Tibial artery (tissue), 4 donors: ENCODE results near the gene GPR35.
"Not testable (repeated sequence)": the region's sequence is repeated elsewhere in the genome, so short reads cannot be mapped to it uniquely, and the experiment has no call there.

Experiments used
- DNase-seq, 2 donors: peaks; one replicate each; pipeline ENCODE4 v3.0.0-alpha.2; 2019
- H3K27ac ChIP-seq, 2 donors: fragments of 200-600 bp; sonication (generic) in 1 of 2; 1 replicate in 1 of 2; 2 replicates in 1 of 2; pipeline ENCODE4 v1.5.1; 2018 to 2019; ENCODE audit warnings: mild to moderate bottlenecking in 1 of 2
- H3K27me3 ChIP-seq, 2 donors: fragments of 200-600 bp; sonication (generic) in 1 of 2; one replicate each; pipeline versions ENCODE4 v1.5.1 to v1.6.0; 2016 to 2019
- H3K36me3 ChIP-seq, 3 donors: fragments of 200-600 bp; sonication (generic) in 2 of 3; one replicate each; pipeline ENCODE4 v1.5.1; 2016 to 2019; ENCODE audit warnings: mild to moderate bottlenecking in 2 of 3
- H3K4me1 ChIP-seq, 4 donors: fragments of 200-600 bp; sonication (generic) in 2 of 4; 1 replicate in 3 of 4; 2 replicates in 1 of 4; pipeline ENCODE4 v1.5.1; 2016 to 2019
- H3K4me3 ChIP-seq, 2 donors: fragments of 200-600 bp; sonication (generic) in 1 of 2; 1 replicate in 1 of 2; 2 replicates in 1 of 2; pipeline ENCODE4 v1.5.1; 2018 to 2019; ENCODE audit warnings: mild to moderate bottlenecking in 2 of 2
- H3K9me3 ChIP-seq, 3 donors: fragments of 200-600 bp; sonication (generic) in 1 of 3; one replicate each; pipeline ENCODE4 v1.5.1; 2016 to 2019
- intact Hi-C: fragments of 100-400 bp; cut with DNase I; formaldehyde crosslinking; loops from one replicate; pipeline ENCODE4 v1.15.0; 2023; ENCODE audit warnings: low total_unique reads
- TF ChIP-seq, protein P1 (sequence below), 2 experiments: fragments of 200-600 bp in 1 of 2; fragments of 450-650 bp in 1 of 2; IDR thresholded peaks; one replicate each; pipeline ENCODE4 v1.5.1; 2017 to 2019; ENCODE audit warnings: antibody characterized with exemption in 2 of 2, mild to moderate bottlenecking in 1 of 2, moderate library complexity in 1 of 2

The GPR35 gene

DNA sequence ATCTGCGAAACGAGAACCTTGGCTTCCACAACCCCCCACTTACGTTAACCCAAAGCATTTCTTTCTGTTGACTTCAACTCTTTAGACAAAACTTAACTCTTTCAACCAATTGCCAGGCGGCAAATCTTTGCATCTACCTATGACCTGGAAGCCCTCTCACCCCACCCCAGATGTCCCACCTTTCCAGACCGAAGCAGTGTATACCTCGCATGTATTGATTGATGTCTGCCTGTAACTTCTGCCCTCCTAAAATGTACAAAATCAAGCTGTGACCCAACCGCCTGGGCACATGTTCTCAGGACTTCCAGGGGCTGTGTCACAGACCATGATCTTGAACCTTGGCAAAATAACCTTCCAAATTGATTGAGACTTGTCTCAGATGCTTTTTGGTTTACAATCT is 45.1 kb downstream of the GPR35 start:
- no peak for DNase-seq
- H3K27ac ChIP-seq = no peak overlapping the region
- peaks cover 0 to 2% (median under 1%) of the 10 kb centered on the region in 3 donors for H3K9me3 ChIP-seq
- H3K4me1 ChIP-seq = peaks cover 0 to 7% (median 0%) of the 10 kb centered on the region in 4 donors
- no peaks in the 10 kb centered on the region for H3K36me3 ChIP-seq
- H3K4me3 ChIP-seq = no peak overlapping the region
- intact Hi-C loops = no loop called here
- TF ChIP-seq, protein P1, sequence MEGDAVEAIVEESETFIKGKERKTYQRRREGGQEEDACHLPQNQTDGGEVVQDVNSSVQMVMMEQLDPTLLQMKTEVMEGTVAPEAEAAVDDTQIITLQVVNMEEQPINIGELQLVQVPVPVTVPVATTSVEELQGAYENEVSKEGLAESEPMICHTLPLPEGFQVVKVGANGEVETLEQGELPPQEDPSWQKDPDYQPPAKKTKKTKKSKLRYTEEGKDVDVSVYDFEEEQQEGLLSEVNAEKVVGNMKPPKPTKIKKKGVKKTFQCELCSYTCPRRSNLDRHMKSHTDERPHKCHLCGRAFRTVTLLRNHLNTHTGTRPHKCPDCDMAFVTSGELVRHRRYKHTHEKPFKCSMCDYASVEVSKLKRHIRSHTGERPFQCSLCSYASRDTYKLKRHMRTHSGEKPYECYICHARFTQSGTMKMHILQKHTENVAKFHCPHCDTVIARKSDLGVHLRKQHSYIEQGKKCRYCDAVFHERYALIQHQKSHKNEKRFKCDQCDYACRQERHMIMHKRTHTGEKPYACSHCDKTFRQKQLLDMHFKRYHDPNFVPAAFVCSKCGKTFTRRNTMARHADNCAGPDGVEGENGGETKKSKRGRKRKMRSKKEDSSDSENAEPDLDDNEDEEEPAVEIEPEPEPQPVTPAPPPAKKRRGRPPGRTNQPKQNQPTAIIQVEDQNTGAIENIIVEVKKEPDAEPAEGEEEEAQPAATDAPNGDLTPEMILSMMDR (IDR thresholded peaks at IDR 0.05) = no peak
- peaks cover 0 to 26% of the 10 kb centered on the region in 2 donors for H3K27me3 ChIP-seq

DNA sequence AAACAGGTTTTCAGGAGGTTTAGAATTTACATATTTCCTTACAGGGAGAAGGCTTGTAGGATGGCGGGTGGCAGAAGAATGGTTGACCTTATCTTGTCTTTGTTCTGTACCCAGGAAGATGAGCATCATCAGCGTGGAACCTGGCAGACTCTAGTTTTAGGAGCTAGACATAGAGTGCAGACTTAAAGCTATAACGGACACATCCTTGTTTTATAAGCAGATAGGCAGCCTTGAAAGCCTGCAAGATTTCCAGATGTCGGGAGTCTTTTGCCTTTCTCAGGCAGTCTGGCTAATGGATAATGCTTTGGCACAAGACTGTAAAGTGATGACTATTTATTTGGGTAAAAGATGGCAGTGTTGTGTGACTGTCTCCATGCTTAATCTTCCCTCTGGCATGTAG is 45.7 kb downstream of the GPR35 start:
- H3K27ac ChIP-seq = no peak overlapping the region
- peaks cover 0 to 25% of the 10 kb centered on the region in 2 donors for H3K27me3 ChIP-seq
- DNase-seq = no peak
- no peak overlapping the region for H3K4me3 ChIP-seq
- peaks cover 0 to 7% (median 0%) of the 10 kb centered on the region in 4 donors for H3K4me1 ChIP-seq
- TF ChIP-seq, protein P1 (IDR thresholded peaks at IDR 0.05) = no peak
- no peaks in the 10 kb centered on the region for H3K36me3 ChIP-seq
- intact Hi-C loops = no loop called here
- H3K9me3 ChIP-seq = no peaks in the 10 kb centered on the region

DNA sequence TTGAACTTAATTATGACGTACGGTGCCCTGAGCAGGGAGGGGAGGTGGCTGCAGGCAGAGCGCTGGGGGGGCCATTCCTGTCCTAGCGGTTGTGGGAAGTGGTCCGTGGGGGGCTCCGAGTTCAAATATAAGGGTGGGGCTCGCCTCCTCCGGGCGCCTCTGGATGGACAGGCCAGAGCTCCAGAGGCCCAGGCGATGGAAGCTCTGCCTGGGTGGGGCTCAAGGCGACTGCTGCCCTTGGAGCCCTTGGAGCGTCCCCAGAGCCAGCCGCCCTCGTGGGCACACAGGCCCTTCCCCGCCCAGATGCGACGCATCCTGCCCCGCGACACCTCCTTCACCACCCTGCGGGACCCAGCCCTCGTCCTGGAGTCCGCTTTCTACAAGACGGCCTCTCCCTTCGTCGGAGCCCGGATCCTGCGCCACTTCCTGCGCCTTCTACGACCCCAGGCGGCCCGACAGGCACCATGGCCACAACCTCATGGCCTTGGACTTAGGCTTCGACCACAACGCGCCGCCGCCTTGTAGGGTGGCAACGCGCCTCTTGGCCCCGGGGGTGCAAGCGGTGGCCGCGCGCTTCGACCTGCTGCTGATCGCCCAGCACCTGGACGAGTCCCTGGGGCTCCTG is 46.9 kb downstream of the GPR35 start:
- H3K4me3 ChIP-seq = no peak overlapping the region
- no peaks in the 10 kb centered on the region for H3K36me3 ChIP-seq
- TF ChIP-seq, protein P1 (IDR thresholded peaks at IDR 0.05) = no peak
- no peaks in the 10 kb centered on the region for H3K9me3 ChIP-seq
- peaks cover 0 to 25% of the 10 kb centered on the region in 2 donors for H3K27me3 ChIP-seq
- intact Hi-C loops = no loop called here
- no peak overlapping the region for H3K27ac ChIP-seq
- no peak for DNase-seq
- peaks cover 0 to 7% (median 0%) of the 10 kb centered on the region in 4 donors for H3K4me1 ChIP-seq

- H3K27me3 ChIP-seq = peaks cover 0 to 25% of the 10 kb centered on the region in 2 donors
- H3K36me3 ChIP-seq = no peaks in the 10 kb centered on the region
- no peak for DNase-seq
- H3K9me3 ChIP-seq = no peaks in the 10 kb centered on the region
- H3K27ac ChIP-seq = no peak overlapping the region
- TF ChIP-seq, protein P1 (IDR thresholded peaks at IDR 0.05) = no peak
- intact Hi-C loops = no loop called here
- H3K4me3 ChIP-seq = no peak overlapping the region
- peaks cover 0 to 7% (median 0%) of the 10 kb centered on the region in 4 donors for H3K4me1 ChIP-seq
These were observed 47.5 kb downstream of the GPR35 start for GRCh38 chr2:240672701-240673190.

GRCh38 chr2:240674461-240675184 is 49.3 kb downstream of the GPR35 start:
- peaks cover 0 to 25% of the 10 kb centered on the region in 2 donors for H3K27me3 ChIP-seq
- DNase-seq, H3K4me1 ChIP-seq, H3K27ac ChIP-seq, H3K4me3 ChIP-seq, intact Hi-C loops, H3K9me3 ChIP-seq, H3K36me3 ChIP-seq: not testable (repeated sequence)

GRCh38 chr2:240675345-240675744 is 50.1 kb downstream of the GPR35 start:
- H3K36me3 ChIP-seq, H3K4me1 ChIP-seq, DNase-seq, H3K27ac ChIP-seq, H3K4me3 ChIP-seq, intact Hi-C loops, H3K9me3 ChIP-seq: not testable (repeated sequence)
- H3K27me3 ChIP-seq = peaks cover 0 to 23% of the 10 kb centered on the region in 2 donors

- H3K4me1 ChIP-seq, H3K4me3 ChIP-seq, H3K27ac ChIP-seq, H3K9me3 ChIP-seq, H3K27me3 ChIP-seq, intact Hi-C loops, H3K36me3 ChIP-seq, DNase-seq: not testable (repeated sequence)
These were observed 52.8 kb downstream of the GPR35 start for GRCh38 chr2:240678043-240678442.

GRCh38 chr2:240678909-240679308 is 53.6 kb downstream of the GPR35 start:
- DNase-seq, H3K27ac ChIP-seq, H3K27me3 ChIP-seq, H3K36me3 ChIP-seq, H3K9me3 ChIP-seq, intact Hi-C loops, H3K4me1 ChIP-seq, H3K4me3 ChIP-seq: not testable (repeated sequence)

DNA sequence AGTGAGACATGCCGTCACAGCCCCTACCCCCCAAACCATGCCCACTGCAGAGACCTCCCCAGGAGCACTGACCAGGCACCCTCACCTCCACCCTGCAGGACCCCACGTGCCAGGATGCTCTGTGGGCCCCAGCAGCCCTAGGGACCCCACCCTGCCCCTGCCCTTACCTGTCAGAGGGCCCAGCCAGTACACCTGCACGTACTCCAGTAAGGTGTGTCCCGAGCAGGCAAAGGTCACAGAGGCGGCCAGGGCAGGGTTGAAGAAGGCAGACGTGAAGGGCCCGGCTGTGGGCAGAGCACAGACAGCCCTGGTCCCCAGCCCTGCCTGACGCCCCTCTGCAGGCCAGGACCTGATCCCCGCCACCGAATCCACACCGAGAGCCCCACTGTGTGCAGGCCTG is 54.9 kb downstream of the GPR35 start:
- H3K27ac ChIP-seq, intact Hi-C loops, H3K4me1 ChIP-seq, H3K9me3 ChIP-seq, H3K27me3 ChIP-seq, DNase-seq, H3K4me3 ChIP-seq, H3K36me3 ChIP-seq: not testable (repeated sequence)
